GM21360 (cell line): ENCODE data around the gene AP2S1.
A peak's percentile ranks its signal among the peaks of the same experiment; 100 is the strongest.
"Not testable (repeated sequence)": the region's sequence is repeated elsewhere in the genome, so short reads cannot be mapped to it uniquely, and the experiment has no call there.

Experiments used
- ATAC-seq: cut with Tn5 transposase; IDR thresholded peaks from one replicate; pipeline ENCODE4 v1.9.1; 2021; ENCODE audit warnings: mild to moderate bottlenecking, moderate library complexity; ENCODE audit not compliant: unreplicated experiment

Gene AP2S1

DNA sequence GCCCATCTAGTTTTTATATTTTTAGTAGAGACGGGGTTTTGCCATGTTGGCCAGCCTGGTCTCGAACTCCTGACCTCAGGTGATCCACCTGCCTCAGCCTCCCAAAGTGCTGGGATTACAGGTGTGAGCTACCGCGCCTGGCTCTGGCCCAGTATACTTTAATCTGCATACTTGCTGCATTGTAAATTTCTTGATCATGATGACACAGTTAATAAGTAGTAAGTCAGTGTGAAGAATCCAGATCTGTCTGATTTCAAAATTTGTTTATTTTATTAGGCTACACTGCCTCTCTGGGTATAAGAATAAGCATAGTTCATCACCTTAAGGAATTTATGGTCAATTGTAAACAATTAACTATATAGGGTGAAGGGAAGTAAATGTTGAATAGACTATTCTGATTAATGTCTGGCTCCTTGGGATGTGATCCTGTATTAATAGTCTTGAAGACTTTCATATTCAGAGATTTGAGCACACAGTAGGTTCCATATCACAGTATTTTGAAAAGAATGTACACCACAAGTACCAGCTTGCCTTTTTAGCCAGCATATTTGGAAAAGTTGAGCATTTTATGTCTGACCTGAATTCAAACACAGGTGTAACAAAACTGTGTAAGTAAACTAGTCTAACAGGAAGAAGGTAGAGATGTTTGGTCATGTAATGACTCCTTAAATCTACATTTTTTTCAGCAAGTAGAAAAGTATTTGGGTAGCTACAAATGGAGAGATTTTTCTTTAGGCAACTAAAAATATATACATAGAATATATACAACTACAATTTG is 17.6 kb upstream of the AP2S1 start:
- no peak for ATAC-seq

DNA sequence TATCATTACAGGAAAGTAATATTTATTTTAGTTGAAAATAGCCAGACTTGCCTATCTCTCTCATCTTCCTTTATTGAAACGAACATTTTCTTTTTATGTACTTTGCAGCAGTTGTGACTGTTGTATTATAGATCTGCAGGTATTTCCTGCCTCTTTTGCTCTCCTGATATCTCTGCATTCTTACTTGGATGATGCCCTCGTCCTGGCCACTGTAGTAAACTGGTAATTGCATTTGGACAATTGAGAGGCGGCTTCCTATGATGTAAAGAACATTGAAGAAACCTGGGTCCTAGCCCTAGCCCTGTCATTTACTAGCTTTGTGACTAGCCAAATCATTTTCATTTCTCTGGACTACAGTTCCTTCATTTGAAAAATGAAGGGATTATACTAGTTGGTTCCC is 16.5 kb upstream of the AP2S1 start:
- no peak for ATAC-seq

DNA sequence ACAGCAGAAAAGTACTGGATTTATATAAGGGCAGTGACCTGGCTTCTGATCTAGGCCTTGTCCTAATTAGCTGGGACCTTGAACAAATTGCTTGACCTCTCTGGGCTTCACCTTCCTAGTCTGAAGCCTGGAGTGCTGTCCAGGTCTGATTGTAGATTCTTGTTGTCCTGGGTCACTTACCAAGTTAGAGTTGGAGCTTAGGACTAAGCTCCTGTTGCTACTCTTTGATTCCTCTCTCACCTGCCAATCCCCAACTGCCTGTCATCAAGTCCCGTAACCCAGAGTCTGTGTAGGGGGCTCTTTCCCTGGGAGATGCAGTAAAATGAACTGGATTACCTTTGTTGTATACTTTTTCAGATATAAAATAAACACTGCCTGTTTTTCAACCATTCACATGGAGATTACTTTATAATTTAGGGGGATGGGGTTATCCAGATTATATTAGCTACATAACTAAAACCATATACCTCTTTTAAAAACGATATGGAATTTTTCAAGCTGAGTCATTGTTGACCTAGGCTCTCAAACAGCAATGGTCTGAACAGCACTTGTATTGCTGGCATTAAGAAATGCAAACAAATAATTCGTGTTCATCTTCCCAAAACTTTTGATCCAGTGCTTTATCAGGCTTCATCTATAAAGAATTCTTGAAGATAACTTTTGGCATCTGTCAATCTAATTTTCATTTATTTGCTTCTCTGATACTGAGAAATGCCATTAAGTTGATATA is 15.9 kb upstream of the AP2S1 start:
- no peak for ATAC-seq

DNA sequence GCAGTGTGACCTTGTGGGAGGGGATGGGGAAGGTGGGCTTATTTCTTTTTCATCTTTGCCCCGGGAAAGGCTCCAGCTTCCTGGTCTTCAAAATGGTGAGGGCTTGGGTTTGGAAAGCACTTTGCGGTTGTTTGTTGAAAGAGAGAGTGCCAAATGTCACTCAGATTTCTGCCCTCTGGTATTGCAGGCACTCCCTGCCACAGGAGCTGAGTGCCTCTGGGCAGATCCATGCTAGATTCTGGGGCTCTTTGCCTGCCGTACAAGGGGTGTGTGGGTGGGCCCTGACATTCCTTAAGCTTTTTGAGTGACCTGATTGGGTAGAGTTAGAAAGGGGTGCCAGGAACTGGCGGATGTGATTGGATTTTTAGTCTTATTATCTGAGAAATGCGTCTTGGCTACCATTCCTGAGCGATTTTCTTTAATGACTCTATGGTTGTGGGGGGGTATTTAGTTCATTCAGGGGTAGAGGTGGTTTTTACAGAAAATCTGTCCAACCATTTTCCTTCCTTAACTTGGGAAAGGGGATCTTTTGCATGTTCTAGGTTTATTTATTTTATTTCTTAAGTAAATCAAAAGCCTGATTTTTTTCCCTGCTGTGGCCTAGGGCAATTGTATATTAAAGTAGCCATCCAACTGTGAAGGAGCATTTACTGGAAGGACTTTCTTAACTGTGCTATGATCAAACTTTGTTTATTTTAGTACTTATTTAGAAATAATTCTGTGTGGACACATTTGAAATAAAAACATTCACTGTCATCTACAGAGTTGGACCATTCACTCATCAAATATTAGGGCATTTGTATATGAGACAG is 13.4 kb upstream of the AP2S1 start:
- no peak for ATAC-seq

DNA sequence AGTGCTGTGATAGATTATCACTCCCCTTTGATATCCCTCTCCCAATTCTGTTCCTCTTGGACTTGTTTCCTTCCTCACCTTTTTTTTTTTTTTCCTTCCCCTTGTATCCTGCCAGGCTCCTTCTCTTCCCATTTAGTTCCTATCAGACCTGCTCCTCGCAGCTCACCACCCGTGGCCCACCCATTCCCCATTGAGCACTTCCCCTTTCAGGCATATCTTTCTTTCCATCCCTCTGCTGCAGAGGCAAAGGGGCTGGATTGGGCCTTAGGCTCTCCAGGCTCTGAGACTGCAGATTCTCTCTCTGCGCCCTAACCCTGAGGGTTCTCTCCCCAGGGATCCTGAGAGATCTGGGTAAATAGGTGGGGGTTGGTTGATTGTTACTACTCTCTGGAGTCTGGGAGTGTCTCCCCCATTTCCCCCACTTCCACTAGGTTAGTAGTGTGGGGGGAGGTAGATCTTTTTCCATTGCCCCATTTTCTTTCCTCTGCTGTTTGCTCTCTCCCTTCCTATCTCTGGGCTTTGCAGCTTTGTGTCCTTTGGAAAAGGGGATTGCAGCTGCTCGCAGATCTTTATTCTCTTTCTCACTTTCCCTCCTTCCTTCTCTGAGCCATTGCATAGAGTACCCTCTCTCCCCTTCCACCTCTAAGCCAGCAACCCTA is 12.5 kb upstream of the AP2S1 start:
- no peak for ATAC-seq

DNA sequence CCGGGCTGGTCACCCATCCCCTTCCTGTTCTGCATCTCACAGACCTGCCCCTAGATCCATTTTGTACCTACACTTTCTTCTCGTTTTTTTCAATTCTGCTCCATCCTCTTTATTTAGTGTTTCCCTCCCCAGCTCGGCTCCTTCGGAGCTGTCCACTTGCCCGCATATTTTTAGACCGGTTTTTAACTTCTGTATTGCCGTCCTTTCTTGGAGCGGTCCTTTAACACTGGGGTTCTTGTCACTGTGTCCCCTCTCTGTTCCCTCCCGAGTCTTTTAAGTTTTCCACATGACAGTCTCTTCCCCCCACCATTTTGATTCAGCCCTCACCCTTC is 11.8 kb upstream of the AP2S1 start:
- ATAC-seq = no peak

DNA sequence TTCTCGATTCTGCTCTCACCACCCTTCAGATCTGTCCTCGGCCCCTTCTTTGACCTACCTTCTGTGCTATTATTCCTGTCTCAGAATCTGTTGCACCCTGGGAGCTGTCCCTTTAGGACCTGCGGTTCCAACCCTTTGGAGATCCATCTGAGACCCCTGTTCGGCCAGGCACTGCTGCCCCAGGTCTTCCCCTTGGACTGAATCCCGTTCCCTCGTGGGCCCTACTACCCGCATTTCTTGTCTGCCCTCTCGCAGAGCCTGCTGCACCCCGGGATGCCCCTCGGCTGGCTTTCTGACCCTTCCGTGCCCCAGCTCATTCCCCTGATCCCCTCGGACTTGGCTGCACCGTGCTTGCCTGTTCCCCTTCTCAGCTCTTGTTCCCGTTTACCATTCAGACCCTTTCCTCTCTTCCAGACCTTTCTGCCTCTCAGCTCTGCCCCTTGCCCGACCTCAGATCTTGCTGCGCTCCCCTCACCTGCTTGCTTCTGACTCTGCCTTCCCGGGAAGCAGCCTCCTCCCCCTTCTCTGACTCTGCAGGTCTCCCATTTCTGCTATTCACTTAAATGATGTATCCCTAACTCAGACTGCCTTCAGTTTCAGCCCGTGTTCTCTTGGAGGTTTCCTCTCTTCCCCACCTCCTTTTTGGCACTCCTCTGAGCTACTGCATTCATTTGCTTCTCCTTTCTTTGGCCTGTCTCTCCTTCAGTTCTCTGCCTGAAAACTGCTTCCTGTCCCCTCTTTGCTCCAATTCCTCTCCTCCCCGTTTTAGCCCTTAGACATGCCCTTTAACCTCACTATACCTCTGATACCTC is 11.3 kb upstream of the AP2S1 start:
- ATAC-seq = no peak

DNA sequence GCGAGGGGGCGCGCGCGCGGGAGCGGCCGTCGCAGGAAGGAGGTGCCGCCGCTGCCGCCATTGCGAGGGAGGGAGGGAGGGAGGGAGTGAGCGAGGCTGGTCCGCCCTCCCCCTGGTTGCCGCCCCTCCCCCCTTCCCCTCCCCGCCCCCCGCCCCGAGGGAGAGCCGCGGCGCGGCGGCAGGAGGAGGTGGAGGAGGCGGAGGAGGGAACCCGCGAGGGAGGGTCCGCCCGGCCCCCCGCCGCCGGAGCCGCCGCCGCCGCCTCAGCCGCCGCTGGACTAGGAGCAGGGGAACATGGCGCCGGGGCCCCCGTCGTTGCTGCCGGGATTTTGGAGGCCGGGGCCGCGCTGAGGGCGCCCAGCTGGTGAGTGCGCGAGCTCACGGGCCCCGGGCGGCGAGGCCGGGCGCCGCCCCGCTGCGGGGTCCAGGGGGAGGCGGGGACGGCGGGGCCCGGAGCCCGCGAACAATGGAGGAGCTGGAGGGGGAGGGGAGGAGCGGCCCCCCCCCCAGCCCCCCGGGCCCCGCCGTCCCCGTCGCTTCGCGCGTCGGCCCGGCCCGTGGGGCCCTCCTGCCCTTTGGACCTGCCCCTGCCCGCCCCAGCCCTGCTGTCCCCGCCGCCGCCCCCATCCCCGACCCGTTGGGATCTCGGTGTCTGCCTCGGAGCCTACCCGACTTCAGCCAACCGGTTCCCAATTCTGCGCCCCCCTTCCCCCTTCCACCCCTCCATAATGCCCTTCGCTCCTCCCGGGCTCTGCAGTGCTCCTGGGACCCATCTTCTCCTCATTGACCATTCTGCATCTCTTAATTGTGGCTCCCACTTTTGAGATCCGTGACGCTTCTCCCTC is 10.4 kb upstream of the AP2S1 start, which contains the start of gene ARHGAP35:
ARHGAP35 (plus strand) TSS at position 152 of the 845 bp plus-strand sequence. CDS start 57,679 bp downstream, outside the sequence.
- ATAC-seq = peak; percentile 7

DNA sequence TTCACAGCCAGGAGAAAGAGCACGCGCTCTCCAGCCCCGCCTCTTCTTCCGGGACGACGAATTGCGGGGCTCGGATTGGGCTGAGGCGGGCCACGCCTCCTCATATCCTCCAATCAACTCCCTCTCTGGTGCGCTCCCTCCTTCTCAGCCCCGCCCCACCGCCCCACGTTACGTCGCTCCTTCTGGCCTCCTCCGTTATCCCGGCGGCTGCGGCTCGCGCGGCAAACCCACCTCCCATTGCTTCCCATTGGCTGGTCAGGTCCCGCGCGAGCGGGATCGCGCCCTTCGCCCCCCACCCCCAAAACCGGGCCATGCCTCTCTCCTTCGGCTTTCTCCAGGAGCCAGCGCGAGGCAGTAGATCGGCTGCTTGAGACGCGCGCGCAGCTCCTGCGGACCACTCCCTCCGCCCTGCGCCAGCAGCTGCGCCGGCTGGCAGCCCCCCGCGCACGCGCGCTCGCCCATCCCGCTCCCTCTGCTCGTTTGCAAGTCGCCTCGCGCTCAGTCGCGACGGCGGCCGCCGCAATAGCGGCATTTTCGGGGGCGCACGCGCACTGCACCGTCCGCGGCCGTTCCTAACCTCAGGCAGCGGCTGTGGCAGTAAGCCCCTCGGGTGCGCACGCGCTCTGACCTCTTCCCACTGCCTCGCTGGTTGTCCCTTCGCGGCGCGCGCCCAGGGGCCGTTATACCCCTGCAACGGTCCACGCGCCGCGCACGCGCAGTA is 9.6 kb upstream of the AP2S1 start:
- ATAC-seq = peak; percentile 61

DNA sequence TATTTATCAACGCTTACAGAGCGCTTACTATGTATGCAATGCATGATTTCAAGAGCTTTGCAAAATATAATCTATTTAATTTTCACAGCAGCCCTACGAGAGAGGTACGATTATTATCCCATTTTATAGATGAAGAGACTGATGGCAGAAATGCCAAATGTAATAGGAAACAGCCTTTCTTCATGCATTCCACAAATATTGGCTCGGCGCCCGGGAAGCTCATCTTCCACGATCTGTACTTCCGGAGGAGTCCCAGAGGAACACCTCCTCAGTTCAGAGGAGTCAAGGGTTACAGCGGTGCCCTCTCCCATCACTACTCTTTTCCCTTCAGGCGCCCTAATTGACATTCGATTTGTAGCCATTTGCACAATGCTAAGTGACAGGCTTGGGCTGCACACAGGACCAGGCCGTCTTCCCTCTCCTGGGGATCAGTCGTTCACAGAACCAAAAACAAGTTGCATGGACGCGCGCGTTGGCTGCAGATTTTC is 9.0 kb upstream of the AP2S1 start:
- ATAC-seq = no peak

DNA sequence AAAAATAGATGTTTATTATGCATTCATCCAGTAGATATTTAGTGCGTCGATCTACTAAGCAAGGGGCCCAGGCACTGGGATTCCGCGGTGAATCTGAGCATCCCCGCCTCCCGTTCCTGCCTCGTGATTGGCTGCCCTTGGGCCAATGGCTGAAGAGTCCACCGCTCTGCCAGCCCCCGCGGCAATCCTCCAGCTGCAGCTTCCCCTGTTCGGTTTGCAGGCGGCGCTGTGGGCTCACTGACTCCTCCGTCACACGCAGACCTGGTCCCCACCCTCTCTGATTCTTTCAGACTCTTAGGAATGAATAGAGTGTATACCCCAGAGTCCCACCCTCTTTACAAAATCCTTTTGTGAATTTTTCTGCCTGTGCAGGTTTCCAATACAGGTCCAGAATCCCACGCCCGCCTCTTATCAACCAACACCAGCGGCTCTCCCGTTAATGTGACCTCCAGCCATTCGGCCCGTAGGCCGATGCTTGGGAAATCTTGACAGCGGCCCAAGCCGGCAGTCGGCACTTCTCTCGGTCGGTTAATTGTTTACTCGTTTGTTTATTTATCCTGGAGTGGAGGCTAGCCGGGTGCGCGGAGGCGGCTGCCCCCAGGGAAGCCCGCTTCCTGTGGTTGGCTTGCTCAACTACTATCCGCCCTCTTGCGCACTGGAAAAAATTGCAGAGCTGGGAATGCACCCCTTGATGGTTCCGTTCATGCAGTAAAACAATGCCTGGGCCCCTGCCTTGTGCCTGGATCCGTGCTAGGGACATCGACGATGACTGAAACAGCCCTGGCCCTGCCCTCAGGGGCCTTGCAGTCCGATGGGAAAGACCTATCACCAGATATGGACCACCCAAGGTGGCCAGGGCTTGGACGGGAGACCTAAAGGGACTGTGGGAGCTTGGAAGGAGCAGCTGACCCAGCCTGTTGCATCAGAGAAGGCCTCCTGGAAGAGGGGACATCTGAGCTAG is 5.7 kb upstream of the AP2S1 start:
- peak; percentile 35 for ATAC-seq

DNA sequence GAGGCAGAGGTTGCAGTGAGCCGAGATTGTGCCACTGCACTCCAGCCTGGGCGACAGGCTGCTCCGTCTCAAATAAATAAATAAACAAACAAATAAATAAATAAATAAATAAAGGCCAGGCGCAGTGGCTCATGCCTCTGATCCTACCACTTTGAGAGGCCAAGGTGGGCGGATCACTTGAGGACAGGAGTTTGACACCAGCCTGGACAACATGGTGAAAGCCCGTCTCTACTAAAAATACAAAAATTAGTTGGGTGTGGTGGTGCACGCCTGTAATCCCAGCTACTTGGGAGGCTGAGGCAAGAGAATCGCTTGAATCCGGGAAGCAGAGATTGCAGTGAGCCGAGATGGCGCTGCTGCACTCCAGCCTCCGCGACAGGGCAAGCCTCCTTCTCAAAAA is 4.1 kb upstream of the AP2S1 start:
- not testable (repeated sequence) for ATAC-seq

DNA sequence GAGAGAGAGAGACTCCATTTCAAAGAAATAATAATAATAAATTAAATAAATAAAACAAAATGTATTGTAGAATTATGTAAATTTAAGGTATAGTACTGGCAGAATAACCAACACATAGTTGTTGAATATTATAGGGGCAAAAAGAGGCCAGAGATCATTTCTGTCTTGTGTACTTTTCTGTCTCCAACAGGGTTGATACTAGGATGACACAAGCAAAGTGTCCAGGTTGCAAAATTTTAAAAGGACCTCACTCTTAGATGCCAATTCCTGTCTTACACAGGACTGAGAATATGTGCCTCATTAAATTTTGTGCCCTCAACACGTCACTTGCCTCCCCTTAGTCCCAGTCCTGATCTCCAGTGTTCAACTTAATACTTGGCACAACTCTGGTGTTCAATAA is 2.2 kb upstream of the AP2S1 start:
- ATAC-seq = no peak

DNA sequence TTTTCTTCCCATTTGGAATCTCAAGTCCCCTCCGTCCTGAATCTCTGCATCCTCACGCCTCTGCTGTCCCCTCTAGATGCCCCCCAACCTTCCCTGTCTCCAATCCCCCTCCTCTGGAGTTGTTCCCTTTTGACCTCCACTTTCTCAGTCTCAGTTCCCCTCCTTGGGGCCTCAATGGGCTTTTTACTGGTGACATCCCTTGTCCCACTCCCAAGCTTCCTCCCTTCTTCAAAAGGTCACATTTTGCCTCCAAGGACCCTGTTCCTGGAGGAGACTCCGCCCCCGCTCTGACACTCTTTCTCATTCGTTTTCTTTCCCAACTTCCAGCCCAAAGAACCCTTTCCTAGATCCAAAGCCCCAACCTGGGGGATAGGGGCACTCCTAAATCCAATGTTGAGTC is 1.0 kb downstream of the AP2S1 start:
- no peak for ATAC-seq

DNA sequence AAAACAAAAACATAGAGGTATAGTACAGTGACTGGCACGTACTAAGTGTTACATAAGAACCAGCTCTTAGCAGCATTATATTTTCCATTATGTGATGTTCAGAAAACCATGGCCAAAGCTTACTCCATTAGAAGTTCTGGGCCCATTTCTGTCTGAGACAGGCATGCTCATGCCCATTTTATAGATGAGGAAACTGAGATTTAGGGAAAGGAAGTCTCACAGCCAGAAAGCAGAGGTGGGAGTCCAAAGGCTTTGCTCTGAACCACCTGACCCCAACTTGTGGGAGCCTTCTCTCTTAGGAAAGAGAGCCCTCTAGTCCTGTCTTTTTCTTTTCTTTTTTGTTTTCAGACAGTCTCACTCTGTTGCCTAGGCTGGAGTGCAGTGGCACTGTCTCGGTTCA is 2.3 kb downstream of the AP2S1 start:
- no peak for ATAC-seq

DNA sequence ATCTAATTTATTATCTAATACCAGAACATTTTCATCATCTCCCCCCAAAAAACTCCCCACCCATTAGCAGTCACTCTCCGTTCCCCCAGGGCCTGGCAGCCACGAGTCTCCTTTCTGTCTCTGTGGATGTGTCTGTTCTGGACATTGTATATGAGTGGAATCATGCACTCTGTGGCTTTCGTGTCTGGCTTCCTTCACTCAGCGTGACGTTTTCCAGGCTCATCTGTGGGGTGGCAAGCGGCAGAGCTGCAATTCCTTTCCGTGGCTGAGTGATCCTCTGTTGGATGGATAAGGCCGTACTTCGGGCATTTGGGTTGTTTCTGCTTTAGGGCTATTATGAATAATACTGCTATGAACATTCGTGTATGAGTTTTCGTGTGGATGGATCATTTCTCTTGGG is 3.1 kb downstream of the AP2S1 start:
- no peak for ATAC-seq

DNA sequence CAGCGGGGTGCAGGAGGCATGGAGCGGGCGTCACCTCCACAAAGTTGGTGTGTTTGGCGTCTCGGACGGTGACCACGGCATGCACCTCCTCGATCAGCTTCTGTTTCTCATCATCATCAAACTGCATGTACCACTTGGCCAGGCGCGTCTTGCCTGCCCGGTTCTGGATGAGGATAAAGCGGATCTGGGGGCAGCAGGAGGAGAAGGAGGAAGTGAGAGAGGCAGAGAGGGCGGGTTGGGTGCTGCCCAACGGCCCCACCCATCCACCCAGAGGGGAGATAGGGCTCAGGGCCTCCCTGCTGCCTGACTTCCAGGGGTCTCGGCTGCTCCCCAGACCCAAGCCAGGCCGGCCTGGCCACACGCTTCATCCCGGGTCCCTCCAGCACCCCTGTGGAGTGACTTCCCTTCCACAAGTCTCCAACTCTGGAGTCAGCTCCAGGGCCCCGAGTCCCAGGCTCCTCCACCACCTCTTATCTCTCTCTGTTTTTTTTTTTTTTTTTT is 4.6 kb downstream of the AP2S1 start:
- no peak for ATAC-seq
